Neural progenitor cell (in vitro differentiated cells): ENCODE results near the gene RET. TPM values are rescaled to one million over a fixed set of nuclear protein-coding genes. Genes with fewer than 3 reads are reported as not detected.

Experiments used
- DNase-seq: peaks from one replicate; pipeline ENCODE4 v3.0.0-alpha.2; 2016; ENCODE audit warnings: low spot score
- H2AFZ ChIP-seq: fragments of 200-600 bp; sonication (generic); replicated peaks from 2 replicates; pipeline ENCODE4 v1.6.1; 2016; ENCODE audit warnings: antibody characterized with exemption
- H3F3A ChIP-seq: fragments of 200-600 bp; sonication (generic); 2 replicates; pipeline ENCODE4 v1.6.1; 2016; ENCODE audit warnings: antibody characterized with exemption, low read depth
- H3K27ac ChIP-seq: fragments of 200-600 bp; sonication (generic); 2 replicates; pipeline ENCODE4 v1.5.1; 2016; ENCODE audit warnings: mild to moderate bottlenecking
- H3K27me3 ChIP-seq: fragments of 200-600 bp; sonication (generic); 2 replicates; pipeline ENCODE4 v1.6.1; 2016; ENCODE audit warnings: mild to moderate bottlenecking, moderate library complexity
- H3K36me3 ChIP-seq: fragments of 200-600 bp; sonication (generic); 2 replicates; pipeline ENCODE4 v1.5.1; 2016
- H3K4me1 ChIP-seq: fragments of 200-600 bp; sonication (generic); 2 replicates; pipeline ENCODE4 v1.6.1; 2016; ENCODE audit warnings: mixed run types
- H3K4me2 ChIP-seq: fragments of 200-600 bp; sonication (generic); 2 replicates; pipeline ENCODE4 v1.6.1; 2016
- H3K4me3 ChIP-seq: fragments of 200-600 bp; sonication (generic); 2 replicates; pipeline ENCODE4 v1.5.1; 2016
- H3K79me2 ChIP-seq: fragments of 200-600 bp; sonication (generic); 2 replicates; pipeline ENCODE4 v1.6.1; 2016; ENCODE audit warnings: low read depth
- H3K9ac ChIP-seq: fragments of 200-600 bp; sonication (generic); 2 replicates; pipeline ENCODE4 v1.6.1; 2016
- H3K9me3 ChIP-seq: fragments of 200-600 bp; sonication (generic); 2 replicates; pipeline ENCODE4 v1.5.1; 2016; ENCODE audit warnings: low read depth
- H4K20me1 ChIP-seq: fragments of 200-600 bp; sonication (generic); 2 replicates; pipeline ENCODE4 v1.6.1; 2016; ENCODE audit warnings: low read depth
- H3K27ac Mint-ChIP-seq: 3 replicates; pipeline ENCODE4 v1.8.0; 2021; ENCODE audit warnings: mixed read lengths
- H3K27me3 Mint-ChIP-seq: 2 replicates; pipeline ENCODE4 v1.8.0; 2022; ENCODE audit warnings: low read depth, mild to moderate bottlenecking, inconsistent platforms, moderate library complexity, mixed read lengths; ENCODE audit not compliant: insufficient read depth
- H3K36me3 Mint-ChIP-seq: 3 replicates; pipeline ENCODE4 v1.8.0; 2021; ENCODE audit warnings: mixed read lengths
- H3K4me1 Mint-ChIP-seq: 3 replicates; pipeline ENCODE4 v1.8.0; 2021; ENCODE audit warnings: mixed read lengths
- H3K4me3 Mint-ChIP-seq: 3 replicates; pipeline ENCODE4 v1.8.0; 2021; ENCODE audit warnings: mild to moderate bottlenecking, moderate library complexity, mixed read lengths
- H3K9me3 Mint-ChIP-seq: 3 replicates; pipeline ENCODE4 v1.8.0; 2020; ENCODE audit warnings: mixed read lengths
- CTCF ChIP-seq: fragments of 200-600 bp; sonication (generic); IDR thresholded peaks from 2 replicates; pipeline ENCODE4 v1.5.1; 2017; ENCODE audit warnings: antibody characterized with exemption, mild to moderate bottlenecking
- EZH2 ChIP-seq: fragments of 200-600 bp; sonication (generic); IDR thresholded peaks from 2 replicates; pipeline ENCODE4 v1.6.1; 2017; ENCODE audit warnings: antibody characterized with exemption, mild to moderate bottlenecking, moderate library complexity
- EZH2phosphoT487 ChIP-seq: fragments of 200-600 bp; sonication (generic); IDR thresholded peaks from 2 replicates; pipeline ENCODE4 v1.6.1; 2017; ENCODE audit warnings: antibody characterized with exemption
- total RNA-seq: library from RNA; depleted of rRNA; stranded (reverse); fragments of >200 nt; gene quantifications from 2 replicates; pipeline ENCODE4 v1.2.3, GENCODE V29; 2015; ENCODE audit warnings: low replicate concordance

RET gene
- total RNA-seq, 1 donor from 2014 or later: 1.4 TPM

GRCh38 chr10:43062402-43063160, 14.3 kb upstream of the RET start:
- DNase-seq: no peak
- peaks cover 10% of the 10 kb centered on the region for H3K27me3 Mint-ChIP-seq

GRCh38 chr10:43064331-43065075, 12.4 kb upstream of the RET start:
- H3K27ac ChIP-seq: no peak overlapping the region
- Mint-ChIP-seq H3K27me3 (peaks cover 10% of the 10 kb centered on the region), H3K4me3 (no peak overlapping the region), H3K4me1 (peaks cover 6% of the 10 kb centered on the region), H3K27ac (no peak overlapping the region), H3K9me3 (peaks cover 2% of the 10 kb centered on the region), H3K36me3 (no peaks in the 10 kb centered on the region)
- H3K9me3 ChIP-seq: no peaks in the 10 kb centered on the region
- no peak for DNase-seq
- H3K9ac ChIP-seq: no peak overlapping the region
- H3K79me2 ChIP-seq: no peaks in the 10 kb centered on the region
- H3F3A ChIP-seq: no peaks in the 10 kb centered on the region
- H3K36me3 ChIP-seq: no peaks in the 10 kb centered on the region
- H3K4me2 ChIP-seq: no peak overlapping the region
- no peaks in the 10 kb centered on the region for H3K4me1 ChIP-seq
- no peaks in the 10 kb centered on the region for H3K27me3 ChIP-seq
- H4K20me1 ChIP-seq: no peaks in the 10 kb centered on the region
- peak overlapping the region; percentile 26 for H2AFZ ChIP-seq
- no peak overlapping the region for H3K4me3 ChIP-seq
- TF ChIP-seq CTCF (no peak), EZH2 (no peak)

More at GRCh38 chr10:43062402-43063160, 14.3 kb upstream of the RET start:
- no peak overlapping the region for H3K4me3 Mint-ChIP-seq
- Histone ChIP-seq H2AFZ (no peak overlapping the region), H3K27me3 (no peaks in the 10 kb centered on the region), H3K4me3 (no peak overlapping the region), H3K79me2 (no peaks in the 10 kb centered on the region), H3K9me3 (no peaks in the 10 kb centered on the region), H4K20me1 (no peaks in the 10 kb centered on the region), H3K4me1 (no peaks in the 10 kb centered on the region), H3K36me3 (no peaks in the 10 kb centered on the region), H3K27ac (no peak overlapping the region), H3K9ac (no peak overlapping the region), H3F3A (no peaks in the 10 kb centered on the region), H3K4me2 (no peak overlapping the region)
- no peaks in the 10 kb centered on the region for H3K36me3 Mint-ChIP-seq
- H3K27ac Mint-ChIP-seq: no peak overlapping the region
- peaks cover 7% of the 10 kb centered on the region for H3K4me1 Mint-ChIP-seq
- TF ChIP-seq CTCF (no peak), EZH2 (no peak), EZH2phosphoT487 (no peak)
- H3K9me3 Mint-ChIP-seq: peaks cover 2% of the 10 kb centered on the region

- H3K36me3 Mint-ChIP-seq: no peaks in the 10 kb centered on the region
- H3K4me1 Mint-ChIP-seq: peaks cover 6% of the 10 kb centered on the region
- Histone ChIP-seq H3K9me3 (no peaks in the 10 kb centered on the region), H4K20me1 (no peaks in the 10 kb centered on the region), H3K9ac (no peak overlapping the region), H3K36me3 (no peaks in the 10 kb centered on the region), H3K27me3 (no peaks in the 10 kb centered on the region), H3K27ac (no peak overlapping the region), H3K4me1 (no peaks in the 10 kb centered on the region), H2AFZ (no peak overlapping the region), H3K79me2 (no peaks in the 10 kb centered on the region), H3F3A (no peaks in the 10 kb centered on the region), H3K4me2 (no peak overlapping the region), H3K4me3 (no peak overlapping the region)
- no peak for DNase-seq
- peaks cover 2% of the 10 kb centered on the region for H3K9me3 Mint-ChIP-seq
- TF ChIP-seq EZH2: no peak
- TF ChIP-seq CTCF: no peak
- TF ChIP-seq EZH2phosphoT487: no peak
- H3K4me3 Mint-ChIP-seq: no peak overlapping the region
- H3K27ac Mint-ChIP-seq: no peak overlapping the region
- H3K27me3 Mint-ChIP-seq: peaks cover 13% of the 10 kb centered on the region
These were observed 11.6 kb upstream of the RET start for GRCh38 chr10:43065234-43065633.
